Measurements from ENCODE around the gene BCL7B.
"Not testable (repeated sequence)": the region's sequence is repeated elsewhere in the genome, so short reads cannot be mapped to it uniquely, and the experiment has no call there.

BCL7B gene

DNA sequence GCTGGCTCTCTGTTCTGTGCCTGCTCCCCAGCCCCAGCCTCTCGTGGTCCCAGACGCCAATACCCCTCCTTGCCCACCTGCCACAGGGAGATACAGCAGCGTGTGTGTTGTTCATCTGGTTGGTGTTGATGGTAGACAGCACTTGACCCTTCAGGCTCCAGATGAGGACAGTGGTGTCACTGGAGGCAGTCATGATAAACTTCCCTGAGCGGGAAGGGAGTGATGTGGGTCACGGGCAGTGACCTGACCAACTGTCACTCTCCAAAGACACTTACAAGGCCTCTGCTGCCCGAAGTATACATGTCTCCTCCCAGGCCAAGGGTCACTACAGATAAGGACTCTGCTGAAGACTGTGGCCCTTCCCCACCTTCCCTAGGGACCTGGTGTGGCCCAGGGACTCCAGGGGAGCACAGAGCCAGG lies 15.3 kb upstream of the BCL7B start:
- DNase-seq, result no peak

DNA sequence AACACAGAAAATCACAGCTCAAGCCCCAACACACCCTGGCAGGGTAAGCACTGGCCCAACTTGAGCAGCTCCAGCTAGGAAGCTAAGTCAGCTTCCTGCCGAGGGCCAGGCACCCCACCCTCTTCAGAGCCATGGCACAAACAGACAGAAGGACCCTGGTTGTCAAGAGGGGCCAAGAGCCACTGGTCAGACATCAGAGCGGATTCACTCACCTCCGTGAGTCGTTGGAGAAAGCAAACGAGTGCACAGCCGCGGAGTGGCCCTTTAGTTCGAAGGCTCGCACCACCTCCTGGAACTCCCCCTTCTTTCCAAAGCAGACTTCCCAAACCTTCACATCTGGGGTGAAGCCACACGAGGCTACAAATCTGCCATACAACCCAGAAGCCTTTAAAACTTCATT lies 13.5 kb upstream of the BCL7B start:
- no peak for DNase-seq

GRCh38 chr7:73570521-73570920 lies 13.0 kb upstream of the BCL7B start:
- no peak for DNase-seq

DNA sequence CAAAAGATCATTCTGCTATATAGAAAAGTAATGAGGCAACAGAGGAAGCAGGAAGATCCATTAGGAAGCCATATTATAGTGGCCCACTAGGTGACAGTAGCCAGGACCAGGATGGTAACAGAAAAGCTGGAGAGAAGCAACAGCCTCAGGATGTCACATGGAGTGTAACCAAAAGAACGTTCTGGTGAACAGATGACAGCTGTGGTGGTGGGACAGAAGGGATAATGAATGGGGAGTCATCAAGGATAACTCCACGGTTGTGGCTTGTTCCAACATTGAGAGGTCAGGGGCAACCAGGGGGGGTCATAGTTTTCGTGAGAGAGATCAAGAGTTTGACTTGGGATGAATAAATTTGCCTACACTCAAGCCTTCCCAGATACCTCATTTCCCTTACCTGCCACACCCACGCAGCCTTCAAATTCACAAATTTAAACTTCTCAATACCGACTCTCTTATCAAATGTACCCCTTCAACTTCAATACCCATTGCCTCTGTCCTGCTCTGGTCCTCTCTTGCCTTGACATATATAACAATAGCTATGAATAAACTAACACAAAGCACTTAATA lies 11.6 kb upstream of the BCL7B start:
- no peak for DNase-seq

GRCh38 chr7:73567846-73568685 lies 10.6 kb upstream of the BCL7B start:
- DNase-seq, result no peak

- no peak for DNase-seq
These were observed 9.7 kb upstream of the BCL7B start for GRCh38 chr7:73567140-73567539.

DNA sequence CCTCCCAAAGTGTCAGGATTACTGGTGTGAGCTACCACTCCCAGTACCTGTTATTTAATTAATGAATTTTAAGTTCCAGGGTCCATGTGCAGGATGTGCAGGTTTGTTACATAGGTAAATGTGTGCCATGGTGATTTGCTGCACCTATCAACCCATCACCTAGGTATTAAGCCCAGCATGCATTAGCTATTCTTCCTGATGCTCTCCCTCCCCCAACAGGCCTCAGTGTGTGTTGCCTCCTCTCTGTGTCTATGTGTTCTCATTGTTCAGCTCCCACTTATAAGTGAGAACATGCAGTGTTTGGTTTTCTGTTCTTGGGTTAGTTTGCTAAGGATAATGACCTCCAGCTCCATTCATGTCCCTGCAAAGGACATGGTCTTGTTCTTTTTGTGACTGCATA lies 8.9 kb upstream of the BCL7B start:
- not testable (repeated sequence) for DNase-seq

DNA sequence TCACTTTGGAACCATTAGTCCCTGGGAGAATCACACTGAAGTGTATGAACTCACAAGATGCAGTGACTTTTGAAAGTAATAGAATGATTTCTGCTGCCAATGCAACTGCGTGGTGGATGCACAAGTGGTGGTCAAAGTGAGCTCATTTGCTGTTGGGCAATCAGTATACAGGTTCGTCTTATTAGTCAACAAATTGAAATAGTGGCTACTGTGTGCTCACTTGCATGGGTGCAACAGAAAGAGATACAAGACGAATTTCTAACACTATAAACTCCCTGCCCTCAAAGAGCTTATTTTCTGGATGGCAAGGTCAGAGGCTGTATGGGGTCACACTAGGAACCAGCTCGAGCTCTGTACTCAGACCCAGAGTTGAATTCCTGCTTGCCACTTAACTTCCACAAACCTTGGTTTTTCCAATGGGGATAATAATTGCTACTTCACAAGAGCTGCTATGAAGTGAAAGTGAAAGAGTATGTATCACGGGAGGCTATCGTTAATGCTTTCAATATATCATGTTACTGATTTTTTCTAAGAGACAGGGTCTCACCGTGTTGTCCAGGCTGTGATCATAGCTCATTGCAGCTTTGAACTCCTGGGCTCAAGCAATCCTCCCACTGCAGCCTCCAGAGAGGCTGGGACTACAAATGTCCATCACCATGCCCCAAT lies 8.3 kb upstream of the BCL7B start:
- DNase-seq, result no peak

GRCh38 chr7:73560109-73560835 lies 2.8 kb upstream of the BCL7B start:
- no peak for DNase-seq

DNA sequence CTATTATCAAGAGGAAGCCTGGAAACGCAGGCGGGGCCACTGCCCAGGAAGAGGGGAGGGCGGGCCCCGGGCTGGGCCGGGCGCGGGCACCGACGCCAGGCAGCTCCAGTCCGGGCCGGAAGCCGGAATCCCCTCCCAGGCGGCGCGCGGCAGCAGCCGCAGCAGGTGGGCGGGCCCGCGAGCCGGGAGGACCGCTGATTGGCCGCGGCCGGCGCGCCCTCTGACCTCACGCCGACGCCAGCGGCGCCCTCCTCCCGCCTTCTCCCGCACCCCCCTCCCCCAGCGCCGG lies 438 bp downstream of the BCL7B start:
- peak; percentile 84 for DNase-seq

DNA sequence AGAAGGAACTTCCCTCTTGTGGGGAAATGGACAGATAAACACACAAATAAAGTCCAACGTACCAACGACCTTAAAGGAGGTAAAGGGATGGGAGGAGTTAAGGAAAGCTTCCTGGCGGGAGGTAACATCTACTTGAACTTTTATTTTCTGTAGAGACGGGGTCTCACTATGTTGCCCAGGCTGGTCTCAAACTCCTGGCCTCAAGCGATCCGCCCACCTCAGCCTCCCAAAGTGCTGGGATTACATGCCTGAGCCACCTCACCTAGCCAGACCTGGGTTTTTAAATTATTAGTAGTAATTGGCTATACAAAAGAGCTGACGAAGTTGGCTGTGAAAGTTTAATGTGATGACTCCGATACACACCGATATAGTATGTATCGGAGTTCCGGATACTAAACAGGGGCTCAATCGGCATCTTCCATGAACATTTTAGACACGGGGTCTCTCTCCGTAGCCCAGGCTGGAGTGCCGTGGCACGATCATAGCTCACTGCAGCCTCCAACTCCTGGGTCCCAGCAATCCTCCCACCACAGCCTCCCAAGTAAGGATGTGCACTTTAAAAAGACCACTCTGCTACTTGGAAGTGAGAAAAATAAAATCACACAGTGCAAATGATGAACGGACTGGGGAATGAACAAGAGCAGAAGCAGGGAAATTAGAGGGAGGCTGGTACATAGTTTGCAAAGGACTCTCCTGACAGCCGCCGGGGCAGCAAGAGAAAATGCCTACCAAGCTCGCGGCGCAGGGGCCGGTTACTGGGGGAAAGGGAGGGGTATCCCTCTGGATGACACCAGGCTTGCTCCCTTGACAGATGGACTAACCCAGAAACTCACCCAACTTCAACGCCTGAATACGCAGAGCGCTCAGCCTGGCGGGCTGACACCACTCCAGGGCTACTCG lies 1.0 kb downstream of the BCL7B start:
- DNase-seq, result no peak

DNA sequence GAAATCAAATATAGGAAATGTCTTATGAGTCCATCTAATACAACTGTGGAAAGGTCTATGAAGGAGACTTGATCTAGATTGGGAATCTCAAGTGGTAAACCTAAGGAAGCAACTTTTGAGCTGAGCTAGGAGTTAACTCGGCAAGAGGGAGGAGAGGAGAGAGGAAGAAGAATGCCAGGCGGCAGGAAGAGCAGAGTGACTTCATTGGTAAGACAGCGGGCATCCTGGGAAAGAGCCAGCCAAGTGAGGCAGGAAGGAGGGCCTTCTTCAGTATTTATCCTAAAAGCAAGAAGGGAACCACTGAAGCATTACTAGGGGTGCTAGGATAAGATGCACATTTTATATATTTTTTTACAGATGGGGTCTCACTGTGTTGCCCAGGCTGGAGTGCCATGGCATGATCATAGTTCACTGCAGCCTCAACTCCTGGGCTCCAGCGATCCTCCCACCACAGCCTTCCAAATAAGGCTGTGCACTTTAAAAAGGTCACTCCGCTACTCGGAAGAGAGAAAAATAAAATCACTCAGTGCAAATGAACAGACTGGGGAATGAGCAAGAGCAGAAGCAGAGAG lies 2.0 kb downstream of the BCL7B start:
- DNase-seq, result no peak

- DNase-seq, result not testable (repeated sequence)
These were observed 7.4 kb downstream of the BCL7B start for GRCh38 chr7:73550093-73550492.

DNA sequence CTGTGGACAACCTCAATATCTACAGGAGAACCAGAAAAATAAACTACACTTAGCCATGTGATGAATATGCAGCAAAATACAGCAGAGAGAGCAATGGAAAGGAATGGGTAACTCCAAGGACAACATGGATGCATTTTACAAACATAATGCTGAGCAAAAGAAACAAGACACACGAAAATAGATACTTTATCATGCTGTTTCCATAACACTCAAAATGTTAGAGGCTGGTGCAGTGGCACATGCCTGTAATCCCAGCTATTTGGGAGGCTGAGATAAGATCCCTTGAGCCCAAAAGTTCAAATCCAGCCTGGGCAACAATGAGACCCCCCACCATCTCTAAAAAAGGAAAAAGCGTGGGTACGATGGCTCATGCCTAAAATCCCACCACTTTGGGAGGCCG lies 8.3 kb downstream of the BCL7B start:
- no peak for DNase-seq

- no peak for DNase-seq
These were observed 9.6 kb downstream of the BCL7B start for GRCh38 chr7:73547841-73548240.

DNA sequence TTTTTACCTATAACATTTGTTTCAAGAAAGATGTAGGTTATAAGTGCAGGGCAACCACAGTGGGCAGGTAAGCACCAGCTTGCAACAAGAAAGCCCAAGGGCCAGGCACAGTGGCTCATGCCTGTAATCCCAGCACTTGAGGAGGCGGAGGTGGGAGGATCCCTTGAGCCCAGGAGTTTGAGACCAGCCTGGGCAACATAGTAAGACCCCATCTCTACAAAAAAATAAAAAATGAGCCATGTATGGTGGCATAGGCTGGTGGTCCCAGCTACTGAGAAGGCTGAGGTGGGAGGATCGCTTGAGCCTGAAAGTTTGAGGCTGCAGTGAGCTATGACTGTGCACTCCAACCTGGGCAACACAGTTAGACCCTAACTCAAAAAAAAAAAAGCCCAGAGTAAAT lies 12.8 kb downstream of the BCL7B start:
- no peak for DNase-seq

DNA sequence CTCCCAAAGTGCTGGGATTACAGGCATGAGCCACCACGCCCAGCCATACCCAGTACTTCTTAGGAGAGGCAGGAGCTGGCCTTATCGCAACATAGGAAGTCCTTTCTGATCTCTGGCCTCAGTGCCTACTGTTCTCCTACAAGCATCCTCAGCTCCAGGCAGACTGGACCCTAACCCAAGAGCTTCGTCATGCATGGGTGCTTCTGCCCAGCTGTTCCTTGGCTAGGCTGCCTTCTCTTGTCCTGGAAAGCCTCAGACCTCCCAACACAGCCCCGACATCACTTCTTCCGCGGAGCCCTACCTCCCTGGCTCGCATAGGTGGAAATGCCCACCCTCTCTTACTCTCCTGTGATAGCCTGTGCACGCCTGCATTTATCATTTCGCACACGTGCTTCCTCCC lies 15.8 kb downstream of the BCL7B start:
- no peak for DNase-seq

DNA sequence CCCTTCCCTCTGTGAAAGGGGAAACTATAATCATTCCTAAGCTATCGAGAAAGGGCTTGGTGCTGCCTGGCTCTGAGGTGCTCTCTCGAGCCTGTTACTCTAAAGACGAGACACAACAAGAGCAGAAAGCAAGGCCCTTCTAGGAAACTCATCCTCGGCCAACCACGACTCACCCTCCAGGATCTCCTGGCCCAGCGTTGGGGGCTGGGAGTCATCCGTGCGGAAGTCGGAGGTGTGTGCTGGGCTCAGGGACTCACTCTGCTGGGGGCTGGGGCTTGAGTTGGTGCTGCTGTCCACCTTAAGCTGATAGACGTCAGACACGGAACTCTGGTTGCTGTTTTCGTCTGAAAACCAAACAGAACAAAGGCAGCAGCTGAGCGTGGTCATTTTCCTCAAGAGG lies 17.8 kb downstream of the BCL7B start:
- DNase-seq, result no peak

- not testable (repeated sequence) for DNase-seq
These were observed 19.0 kb downstream of the BCL7B start for GRCh38 chr7:73538510-73538909.

DNA sequence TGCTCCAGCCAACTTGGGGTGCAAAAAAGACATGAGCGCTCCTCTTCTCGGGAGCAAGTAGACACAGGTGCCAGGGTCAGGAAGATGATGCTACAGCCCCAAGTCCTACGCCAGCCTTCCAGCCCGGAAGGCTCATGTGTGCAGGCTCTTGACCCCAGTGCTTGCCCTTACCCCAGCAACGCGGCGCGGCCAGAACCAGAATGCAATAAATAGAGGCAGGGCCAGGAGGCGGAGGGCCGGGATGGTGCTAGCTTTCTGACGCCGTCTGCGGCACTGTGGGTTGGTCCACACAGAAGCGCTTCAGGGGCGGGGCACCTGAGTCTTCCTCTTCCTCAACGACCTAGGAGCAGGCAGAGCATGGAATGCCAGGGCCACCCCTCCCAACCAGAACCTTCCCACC lies 20.4 kb downstream of the BCL7B start:
- DNase-seq, result no peak

DNA sequence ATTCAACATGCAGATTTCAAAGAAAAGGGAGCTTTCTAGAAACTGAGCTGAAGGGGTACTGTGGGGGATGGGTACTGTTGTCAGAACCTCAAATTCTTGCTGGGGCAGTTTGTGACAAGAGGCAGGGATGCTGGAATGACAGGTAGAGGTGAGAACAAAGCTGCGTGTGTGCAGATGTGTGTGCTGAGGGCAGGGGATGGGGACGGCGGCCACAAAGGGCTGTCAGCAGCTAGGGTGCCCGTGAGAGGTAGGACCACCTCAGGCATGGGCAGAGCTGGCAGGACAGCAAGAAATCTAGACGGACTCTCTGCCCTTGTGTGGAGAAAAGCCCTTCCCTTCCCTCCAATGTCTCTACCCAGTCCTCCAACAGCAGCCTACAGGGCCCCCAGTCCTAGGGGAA lies 21.0 kb downstream of the BCL7B start:
- no peak for DNase-seq

DNA sequence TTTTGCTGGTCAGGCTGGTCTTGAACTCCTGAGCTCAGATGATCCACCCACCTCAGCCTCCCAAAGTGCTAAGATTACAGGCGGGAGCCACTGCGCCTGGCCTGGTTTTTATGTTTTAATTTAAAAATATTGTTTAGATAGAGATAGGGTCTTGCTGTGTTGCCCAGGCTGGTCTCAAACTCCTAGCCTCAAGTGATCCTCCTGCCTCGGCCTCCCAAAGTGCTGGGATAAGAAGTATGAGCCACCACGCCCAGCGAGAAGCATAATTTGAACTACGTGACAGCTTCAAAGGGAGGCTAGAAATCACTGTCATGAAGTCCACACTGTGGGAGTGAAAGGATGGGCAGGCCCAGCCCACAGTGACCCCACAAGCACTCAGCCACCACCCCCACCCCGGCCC lies 21.6 kb downstream of the BCL7B start:
- not testable (repeated sequence) for DNase-seq

Measured in effector CD4-positive, alpha-beta T cell (primary cell).